ENCODE data around the gene WWC2. TPM values are rescaled to one million over a fixed set of nuclear protein-coding genes. Genes with fewer than 3 reads are reported as not detected.

WWC2 gene
- total RNA-seq, 1 donor from 2014 or later: 18.2 TPM

GRCh38 chr4:183337349-183337748 lies 238.3 kb downstream of the WWC2 start:
- Mint-ChIP-seq H3K27me3 (ENCODE audit: unreplicated experiment) (peaks cover 7% of the 10 kb centered on the region), H3K4me3 (ENCODE audit: unreplicated experiment) (no peak overlapping the region), H3K9me3 (ENCODE audit: unreplicated experiment) (no peaks in the 10 kb centered on the region), H3K4me1 (ENCODE audit: low read depth, unreplicated experiment) (no peaks in the 10 kb centered on the region), H3K27ac (ENCODE audit: unreplicated experiment) (no peak overlapping the region), H3K36me3 (ENCODE audit: unreplicated experiment) (peaks cover 4% of the 10 kb centered on the region)
- no peak for DNase-seq
- TF ChIP-seq CTCF (IDR thresholded peaks at IDR 0.05; ENCODE audit: partially characterized antibody, unreplicated experiment): no peak

GRCh38 chr4:183337833-183338232 lies 238.8 kb downstream of the WWC2 start:
- Mint-ChIP-seq H3K4me1 (ENCODE audit: low read depth, unreplicated experiment) (no peaks in the 10 kb centered on the region), H3K27me3 (ENCODE audit: unreplicated experiment) (peaks cover 6% of the 10 kb centered on the region), H3K27ac (ENCODE audit: unreplicated experiment) (no peak overlapping the region), H3K36me3 (ENCODE audit: unreplicated experiment) (peaks cover 4% of the 10 kb centered on the region), H3K4me3 (ENCODE audit: unreplicated experiment) (no peak overlapping the region), H3K9me3 (ENCODE audit: unreplicated experiment) (no peaks in the 10 kb centered on the region)
- no peak for TF ChIP-seq CTCF (IDR thresholded peaks at IDR 0.05; ENCODE audit: partially characterized antibody, unreplicated experiment)
- DNase-seq: no peak

GRCh38 chr4:183342541-183343533 lies 243.8 kb downstream of the WWC2 start:
- TF ChIP-seq CTCF (IDR thresholded peaks at IDR 0.05; ENCODE audit: partially characterized antibody, unreplicated experiment): no peak
- H3K4me3 Mint-ChIP-seq (ENCODE audit: unreplicated experiment): no peak overlapping the region
- no peak overlapping the region for H3K27ac Mint-ChIP-seq (ENCODE audit: unreplicated experiment)
- H3K27me3 Mint-ChIP-seq (ENCODE audit: unreplicated experiment): peaks cover 5% of the 10 kb centered on the region
- no peaks in the 10 kb centered on the region for H3K36me3 Mint-ChIP-seq (ENCODE audit: unreplicated experiment)
- H3K9me3 Mint-ChIP-seq (ENCODE audit: unreplicated experiment): no peaks in the 10 kb centered on the region
- no peak for DNase-seq
- peaks cover 6% of the 10 kb centered on the region for H3K4me1 Mint-ChIP-seq (ENCODE audit: low read depth, unreplicated experiment)

- no peak overlapping the region for H3K4me3 Mint-ChIP-seq (ENCODE audit: unreplicated experiment)
- H3K27ac Mint-ChIP-seq (ENCODE audit: unreplicated experiment): no peak overlapping the region
- H3K4me1 Mint-ChIP-seq (ENCODE audit: low read depth, unreplicated experiment): peaks cover 6% of the 10 kb centered on the region
- H3K9me3 Mint-ChIP-seq (ENCODE audit: unreplicated experiment): no peaks in the 10 kb centered on the region
- H3K27me3 Mint-ChIP-seq (ENCODE audit: unreplicated experiment): peaks cover 5% of the 10 kb centered on the region
- no peak for DNase-seq
- no peak for TF ChIP-seq CTCF (IDR thresholded peaks at IDR 0.05; ENCODE audit: partially characterized antibody, unreplicated experiment)
- no peaks in the 10 kb centered on the region for H3K36me3 Mint-ChIP-seq (ENCODE audit: unreplicated experiment)
These were observed 244.7 kb downstream of the WWC2 start for GRCh38 chr4:183343730-183344129.
